Ovary (tissue), 9 donors: ENCODE measurements around the gene NFKBIA. TPM values are rescaled to one million over a fixed set of nuclear protein-coding genes. Genes with fewer than 3 reads are reported as not detected.
"Not testable (repeated sequence)": the region's sequence is repeated elsewhere in the genome, so short reads cannot be mapped to it uniquely, and the experiment has no call there.

Experiments
- DNase-seq, 5 donors: peaks; one replicate each; pipeline ENCODE4 v3.0.0-alpha.2; 2019 to 2020
- H3K27ac ChIP-seq, 2 donors: fragments of 200-600 bp; one replicate each; pipeline versions ENCODE4 v1.5.1 to v1.8.0; 2019 to 2022
- H3K27me3 ChIP-seq: fragments of 200-600 bp; one replicate; pipeline ENCODE4 v1.8.0; 2022
- H3K36me3 ChIP-seq: fragments of 200-600 bp; sonication (generic); one replicate; pipeline ENCODE4 v1.5.1; 2019
- H3K4me1 ChIP-seq: one replicate; pipeline ENCODE4 v1.8.1; 2013; ENCODE audit warnings: mild to moderate bottlenecking, moderate library complexity; ENCODE audit not compliant: insufficient read depth
- H3K4me3 ChIP-seq: fragments of 200-600 bp; sonication (generic); one replicate; pipeline ENCODE4 v1.5.1; 2017
- H3K9me3 ChIP-seq, 2 donors: fragments of 200-600 bp in 1 of 2; sonication (generic) in 1 of 2; one replicate each; pipeline versions ENCODE4 v1.5.1 to v1.8.1; 2013 to 2019; ENCODE audit warnings: mild to moderate bottlenecking in 1 of 2, moderate library complexity in 1 of 2
- EP300 ChIP-seq: sonication (generic); formaldehyde crosslinking; IDR thresholded peaks from one replicate; pipeline ENCODE4 v1.6.1; 2017; ENCODE audit warnings: antibody characterized with exemption
- POLR2A ChIP-seq: fragments of 450-650 bp; IDR thresholded peaks from one replicate; pipeline ENCODE4 v1.6.1; 2017; ENCODE audit warnings: antibody characterized with exemption, mild to moderate bottlenecking, moderate library complexity
- WGBS, 3 donors: extraction: QIAGEN DNeasy Blood & Tissue Kit in 1 of 3; methylation state at CpG; one replicate each; pipeline versions ENCODE4 v1.1.5 to v1.1.7; 2013 to 2017; 5-methylcytosine and 5-hydroxymethylcytosine counted together
- intact Hi-C, 4 donors: fragments of 100-400 bp; cut with DNase I; formaldehyde crosslinking; loops; one replicate each; pipeline versions ENCODE4 v1.11.0 to v1.15.1; 2022 to 2023
- polyA plus RNA-seq, 2 donors: library from polyadenylated mRNA; stranded (reverse); fragments of 200-250 nt in 1 of 2; fragments of 350-450 nt in 1 of 2; fragmentation: Illumina TruSeq in 1 of 2; extraction: RNeasy Lipid Tissue Mini Kit (QIAGEN cat#74804) in 1 of 2; gene quantifications; one replicate each; pipeline ENCODE4 v1.2.3, GENCODE V29; 2013 to 2014
- total RNA-seq, 7 donors: library from RNA; depleted of rRNA in 2 of 7; stranded (reverse); fragments of >200 nt in 2 of 7; fragmentation: NEBNext Ultra II Directional in 3 of 7; extraction: Animal tissue kit (Norgen Biotek cat#: 25700) in 3 of 7; gene quantifications; one replicate each; pipeline versions ENCODE4 v1.1.0 to v1.2.4, GENCODE V29; 2016 to 2023
- TF ChIP-seq, protein P1 (sequence below), 3 donors: fragments of 450-650 bp in 2 of 3; fragments of 200-600 bp in 1 of 3; IDR thresholded peaks; one replicate each; pipeline versions ENCODE4 v1.5.1 to v1.8.0; 2016 to 2022; ENCODE audit warnings: antibody characterized with exemption in 3 of 3, mild to moderate bottlenecking in 1 of 3
- donor health status: DM: no; HTN: no; CAD: no; lungs with moderate emphysema.
- donor health status: DM: no; HTN: no; CAD: no.
- donor health status: Bipolar disorder and iron deficiency.
- donor health status: DM: yes; HTN: yes; CAD: no.
- donor health status: DM: no; HTN: no; CAD: no.
- donor health status: DM: yes; HTN: yes; CAD: no.

NFKBIA gene
- total and polyA plus RNA-seq, 9 donors = 109 to 1,807 (median 222) TPM

GRCh38 chr14:35441160-35441559 lies 36.6 kb upstream of the NFKBIA start:
- Histone ChIP-seq H3K27ac (no peak overlapping the region), H3K4me1 (no peaks in the 10 kb centered on the region), H3K4me3 (no peak overlapping the region), H3K27me3 (no peaks in the 10 kb centered on the region), H3K9me3 (no peaks in the 10 kb centered on the region), H3K36me3 (no peaks in the 10 kb centered on the region)
- TF ChIP-seq EP300 (no peak), POLR2A (no peak)
- TF ChIP-seq, protein P1, sequence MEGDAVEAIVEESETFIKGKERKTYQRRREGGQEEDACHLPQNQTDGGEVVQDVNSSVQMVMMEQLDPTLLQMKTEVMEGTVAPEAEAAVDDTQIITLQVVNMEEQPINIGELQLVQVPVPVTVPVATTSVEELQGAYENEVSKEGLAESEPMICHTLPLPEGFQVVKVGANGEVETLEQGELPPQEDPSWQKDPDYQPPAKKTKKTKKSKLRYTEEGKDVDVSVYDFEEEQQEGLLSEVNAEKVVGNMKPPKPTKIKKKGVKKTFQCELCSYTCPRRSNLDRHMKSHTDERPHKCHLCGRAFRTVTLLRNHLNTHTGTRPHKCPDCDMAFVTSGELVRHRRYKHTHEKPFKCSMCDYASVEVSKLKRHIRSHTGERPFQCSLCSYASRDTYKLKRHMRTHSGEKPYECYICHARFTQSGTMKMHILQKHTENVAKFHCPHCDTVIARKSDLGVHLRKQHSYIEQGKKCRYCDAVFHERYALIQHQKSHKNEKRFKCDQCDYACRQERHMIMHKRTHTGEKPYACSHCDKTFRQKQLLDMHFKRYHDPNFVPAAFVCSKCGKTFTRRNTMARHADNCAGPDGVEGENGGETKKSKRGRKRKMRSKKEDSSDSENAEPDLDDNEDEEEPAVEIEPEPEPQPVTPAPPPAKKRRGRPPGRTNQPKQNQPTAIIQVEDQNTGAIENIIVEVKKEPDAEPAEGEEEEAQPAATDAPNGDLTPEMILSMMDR (IDR thresholded peaks at IDR 0.05) = no peak
- no peak for DNase-seq
- intact Hi-C loops = no loop called here
- WGBS, 3 donors = 85 to 94% (median 90%) methylated on average over 4 of the region's 4 CpGs

- no peak overlapping the region for H3K27ac ChIP-seq
- H3K27me3 ChIP-seq = no peaks in the 10 kb centered on the region
- TF ChIP-seq POLR2A (no peak), EP300 (no peak)
- DNase-seq = no peak
- intact Hi-C loops = no loop called here
- H3K4me1 ChIP-seq = no peaks in the 10 kb centered on the region
- no peaks in the 10 kb centered on the region for H3K36me3 ChIP-seq
- H3K4me3 ChIP-seq = no peak overlapping the region
- H3K9me3 ChIP-seq = no peaks in the 10 kb centered on the region
- 51 to 59% (median 52%) methylated on average over 8 of the region's 8 CpGs for WGBS, 3 donors
Measured at GRCh38 chr14:35438910-35439713, 34.6 kb upstream of the NFKBIA start.

GRCh38 chr14:35438492-35438891 lies 33.9 kb upstream of the NFKBIA start:
- intact Hi-C loops, H3K4me3 ChIP-seq, DNase-seq, H3K4me1 ChIP-seq, H3K27ac ChIP-seq, H3K36me3 ChIP-seq, H3K27me3 ChIP-seq, H3K9me3 ChIP-seq: not testable (repeated sequence)
- WGBS, 3 donors = 89 to 93% (median 92%) methylated on average over 9 of the region's 9 CpGs

GRCh38 chr14:35435177-35435576 lies 30.6 kb upstream of the NFKBIA start:
- no peak overlapping the region for H3K4me3 ChIP-seq
- H3K27ac ChIP-seq = no peak overlapping the region
- TF ChIP-seq, protein P1 (IDR thresholded peaks at IDR 0.05) = no peak
- TF ChIP-seq EP300 (no peak), POLR2A (no peak)
- no peaks in the 10 kb centered on the region for H3K9me3 ChIP-seq
- no peaks in the 10 kb centered on the region for H3K27me3 ChIP-seq
- DNase-seq = no peak
- intact Hi-C loops = no loop called here
- no peaks in the 10 kb centered on the region for H3K4me1 ChIP-seq
- H3K36me3 ChIP-seq = no peaks in the 10 kb centered on the region

- 96 to 100% (median 99%) methylated on average over 1 of the region's 1 CpG for WGBS, 3 donors
- intact Hi-C loops = no loop called here
- H3K27me3 ChIP-seq = no peaks in the 10 kb centered on the region
Measured at GRCh38 chr14:35433826-35434225, 29.3 kb upstream of the NFKBIA start.

DNA sequence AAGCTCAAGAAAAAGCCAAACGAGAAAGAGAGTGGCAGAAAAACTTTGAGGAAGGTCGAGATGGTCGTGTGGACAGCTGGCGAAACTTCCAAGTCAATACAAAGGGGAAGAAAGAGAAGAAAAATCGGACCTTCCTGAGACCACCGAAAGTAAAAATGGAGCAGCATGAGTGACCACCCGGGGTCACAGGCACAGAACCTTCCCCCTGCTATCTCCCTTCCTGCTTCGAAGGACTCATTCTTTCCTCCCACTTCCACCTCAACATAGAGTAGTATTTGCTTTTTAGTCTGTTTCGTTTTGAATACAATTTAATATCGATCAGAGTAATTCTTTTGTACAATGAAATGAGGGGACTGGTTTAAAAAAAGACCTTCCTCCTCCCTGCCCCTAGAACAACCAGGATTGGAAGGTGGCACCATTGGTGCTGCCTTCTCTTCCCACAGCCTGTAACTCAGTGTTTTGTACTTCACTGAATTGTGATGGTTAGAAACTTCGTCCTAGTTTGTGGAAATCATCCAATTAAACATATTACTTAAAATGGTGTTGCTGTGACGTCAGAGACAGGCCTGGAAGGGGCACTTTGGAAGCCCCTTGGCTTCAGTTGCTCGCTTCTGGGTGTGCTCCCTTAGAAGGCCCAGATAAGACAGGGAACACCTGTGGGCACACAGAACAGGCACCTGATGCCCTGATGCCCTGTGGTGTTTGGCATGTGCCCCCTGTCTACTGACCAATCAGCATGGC lies 26.1 kb upstream of the NFKBIA start:
- H3K9me3 ChIP-seq = no peaks in the 10 kb centered on the region
- H3K4me1 ChIP-seq = no peaks in the 10 kb centered on the region
- H3K27ac ChIP-seq = no peak overlapping the region
- 71 to 80% (median 72%) methylated on average over 13 of the region's 13 CpGs for WGBS, 3 donors
- TF ChIP-seq, protein P1 (IDR thresholded peaks at IDR 0.05) = no peak
- TF ChIP-seq EP300 = no peak
- DNase-seq = no peak
- no peaks in the 10 kb centered on the region for H3K27me3 ChIP-seq
- intact Hi-C loops = no loop called here
- no peaks in the 10 kb centered on the region for H3K36me3 ChIP-seq
- H3K4me3 ChIP-seq = no peak overlapping the region

More at GRCh38 chr14:35433826-35434225, 29.3 kb upstream of the NFKBIA start:
- no peaks in the 10 kb centered on the region for H3K9me3 ChIP-seq
- H3K4me1 ChIP-seq = no peaks in the 10 kb centered on the region
- H3K27ac ChIP-seq = no peak overlapping the region
- H3K36me3 ChIP-seq = no peaks in the 10 kb centered on the region
- DNase-seq = no peak
- TF ChIP-seq EP300 (no peak), POLR2A (no peak)
- H3K4me3 ChIP-seq = no peak overlapping the region
